ENCODE results near the gene IL1R1.

Gene IL1R1

GRCh38 chr2:102107741-102108070, 34.8 kb upstream of the IL1R1 start:
- TF ChIP-seq, protein P1, sequence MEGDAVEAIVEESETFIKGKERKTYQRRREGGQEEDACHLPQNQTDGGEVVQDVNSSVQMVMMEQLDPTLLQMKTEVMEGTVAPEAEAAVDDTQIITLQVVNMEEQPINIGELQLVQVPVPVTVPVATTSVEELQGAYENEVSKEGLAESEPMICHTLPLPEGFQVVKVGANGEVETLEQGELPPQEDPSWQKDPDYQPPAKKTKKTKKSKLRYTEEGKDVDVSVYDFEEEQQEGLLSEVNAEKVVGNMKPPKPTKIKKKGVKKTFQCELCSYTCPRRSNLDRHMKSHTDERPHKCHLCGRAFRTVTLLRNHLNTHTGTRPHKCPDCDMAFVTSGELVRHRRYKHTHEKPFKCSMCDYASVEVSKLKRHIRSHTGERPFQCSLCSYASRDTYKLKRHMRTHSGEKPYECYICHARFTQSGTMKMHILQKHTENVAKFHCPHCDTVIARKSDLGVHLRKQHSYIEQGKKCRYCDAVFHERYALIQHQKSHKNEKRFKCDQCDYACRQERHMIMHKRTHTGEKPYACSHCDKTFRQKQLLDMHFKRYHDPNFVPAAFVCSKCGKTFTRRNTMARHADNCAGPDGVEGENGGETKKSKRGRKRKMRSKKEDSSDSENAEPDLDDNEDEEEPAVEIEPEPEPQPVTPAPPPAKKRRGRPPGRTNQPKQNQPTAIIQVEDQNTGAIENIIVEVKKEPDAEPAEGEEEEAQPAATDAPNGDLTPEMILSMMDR (conservative IDR thresholded peaks at IDR 0.05): no peak
- peak overlapping the region; percentile 90 for H3K27ac ChIP-seq

- no peak overlapping the region; the same call in 1 of the 2 replicates for H3K27ac ChIP-seq
- TF ChIP-seq, protein P1 (conservative IDR thresholded peaks at IDR 0.05): no peak
Measured at GRCh38 chr2:102109016-102109415, 33.5 kb upstream of the IL1R1 start.

DNA sequence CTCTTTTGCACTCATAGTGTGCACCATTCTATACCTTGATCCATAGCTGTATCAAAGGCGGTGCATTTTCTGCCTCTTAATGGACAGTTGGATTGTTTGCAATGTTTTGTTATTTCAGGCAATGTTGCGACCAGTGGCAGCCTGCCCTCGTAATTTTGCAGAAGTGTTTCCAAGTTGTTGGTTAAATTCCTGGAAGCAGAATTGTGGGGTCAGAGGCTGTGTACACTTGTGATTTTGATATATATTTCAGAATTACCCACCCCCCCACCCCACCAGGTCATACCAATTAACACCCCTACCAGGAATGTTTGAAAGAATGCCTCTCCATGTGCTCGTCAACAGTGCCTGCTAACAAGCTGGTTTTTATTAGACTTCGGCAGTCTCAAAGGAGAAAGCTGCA, 32.4 kb upstream of the IL1R1 start:
- peak overlapping the region; percentile 36 for H3K27ac ChIP-seq
- TF ChIP-seq, protein P1 (conservative IDR thresholded peaks at IDR 0.05): no peak

- peak overlapping the region; percentile 36 for H3K27ac ChIP-seq
- TF ChIP-seq, protein P1 (conservative IDR thresholded peaks at IDR 0.05): no peak
Measured at GRCh38 chr2:102110596-102111334, 31.8 kb upstream of the IL1R1 start.

GRCh38 chr2:102111823-102112222, 30.7 kb upstream of the IL1R1 start:
- TF ChIP-seq, protein P1 (conservative IDR thresholded peaks at IDR 0.05): no peak
- H3K27ac ChIP-seq: no peak overlapping the region

GRCh38 chr2:102112271-102112670, 30.3 kb upstream of the IL1R1 start:
- no peak overlapping the region for H3K27ac ChIP-seq
- TF ChIP-seq, protein P1 (conservative IDR thresholded peaks at IDR 0.05): no peak

DNA sequence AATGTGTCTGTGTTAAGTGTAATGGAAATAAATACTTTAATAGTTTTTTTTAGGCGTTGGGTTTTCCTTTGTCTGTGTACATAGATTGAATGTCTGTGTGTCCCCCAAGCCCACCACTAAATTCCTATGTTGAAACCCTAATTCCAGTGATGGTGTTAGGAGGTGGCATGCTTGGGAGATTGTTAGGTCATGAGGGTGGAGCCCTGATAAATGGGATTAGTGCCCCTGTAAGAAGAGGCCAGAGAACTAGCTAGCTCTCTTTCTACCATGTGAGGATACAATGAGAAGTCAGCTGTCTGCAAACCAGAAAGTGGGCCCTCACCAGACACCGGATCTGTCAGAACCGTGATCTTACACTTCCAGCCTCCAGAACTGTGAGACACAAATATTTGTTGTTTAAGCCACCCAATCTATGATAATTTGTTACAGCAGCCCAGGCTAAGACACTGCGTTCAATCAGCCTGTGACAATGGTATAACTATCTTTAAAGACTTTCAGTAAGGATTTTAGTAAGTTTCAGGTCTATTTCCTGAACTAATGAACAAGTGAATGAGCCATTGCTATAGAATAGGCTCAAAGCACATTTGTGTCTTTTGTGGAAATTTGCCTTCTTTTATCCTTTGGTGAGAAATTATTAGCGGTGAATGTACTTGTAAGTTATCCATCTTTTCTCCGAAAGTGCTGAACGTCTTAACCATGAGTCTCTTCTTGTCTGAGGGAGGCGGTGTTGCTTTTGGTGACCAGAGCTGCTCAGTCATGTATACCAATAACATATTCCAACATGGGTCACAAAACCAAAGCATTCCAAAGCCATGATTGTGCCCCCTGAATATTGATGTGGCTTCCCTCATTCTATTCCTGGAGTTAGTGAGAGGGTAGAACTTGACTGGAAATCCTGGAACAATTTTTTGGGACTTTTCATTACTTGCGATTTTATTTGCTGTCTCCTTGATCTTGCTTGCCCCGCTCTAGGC, 29.6 kb upstream of the IL1R1 start:
- TF ChIP-seq, protein P1 (conservative IDR thresholded peaks at IDR 0.05): no peak
- H3K27ac ChIP-seq: no peak overlapping the region

Data from VCaP (cell line).